ENCODE results near the gene BRD7. TPM values are rescaled to one million over a fixed set of nuclear protein-coding genes. Genes with fewer than 3 reads are reported as not detected.

Gene BRD7
- total RNA-seq, 4 donors from 2014 or later: 27.8 to 46.2 (median 36.8) TPM

DNA sequence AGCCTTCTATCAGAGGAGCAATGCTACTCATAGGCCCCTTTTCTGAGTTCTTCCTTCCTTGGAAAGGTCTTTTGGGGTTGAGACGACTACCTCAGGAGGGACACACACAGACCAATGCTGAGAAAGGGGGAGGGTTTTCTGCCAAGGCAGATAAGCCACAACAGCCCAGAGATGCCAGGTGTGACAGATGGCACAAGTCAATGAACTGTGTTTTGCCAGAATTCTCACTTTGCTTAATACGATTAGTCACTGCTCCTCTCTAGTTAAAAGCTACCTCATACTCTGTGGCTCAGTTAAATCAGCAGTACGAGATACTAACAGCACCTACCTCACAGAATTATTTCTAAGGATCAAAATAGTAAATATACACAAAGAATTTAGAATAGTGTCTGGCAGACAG, 8.0 kb downstream of the BRD7 start:
- DNase-seq: no peak
- H3K27ac ChIP-seq: no peak overlapping the region
- TF ChIP-seq, protein P1, sequence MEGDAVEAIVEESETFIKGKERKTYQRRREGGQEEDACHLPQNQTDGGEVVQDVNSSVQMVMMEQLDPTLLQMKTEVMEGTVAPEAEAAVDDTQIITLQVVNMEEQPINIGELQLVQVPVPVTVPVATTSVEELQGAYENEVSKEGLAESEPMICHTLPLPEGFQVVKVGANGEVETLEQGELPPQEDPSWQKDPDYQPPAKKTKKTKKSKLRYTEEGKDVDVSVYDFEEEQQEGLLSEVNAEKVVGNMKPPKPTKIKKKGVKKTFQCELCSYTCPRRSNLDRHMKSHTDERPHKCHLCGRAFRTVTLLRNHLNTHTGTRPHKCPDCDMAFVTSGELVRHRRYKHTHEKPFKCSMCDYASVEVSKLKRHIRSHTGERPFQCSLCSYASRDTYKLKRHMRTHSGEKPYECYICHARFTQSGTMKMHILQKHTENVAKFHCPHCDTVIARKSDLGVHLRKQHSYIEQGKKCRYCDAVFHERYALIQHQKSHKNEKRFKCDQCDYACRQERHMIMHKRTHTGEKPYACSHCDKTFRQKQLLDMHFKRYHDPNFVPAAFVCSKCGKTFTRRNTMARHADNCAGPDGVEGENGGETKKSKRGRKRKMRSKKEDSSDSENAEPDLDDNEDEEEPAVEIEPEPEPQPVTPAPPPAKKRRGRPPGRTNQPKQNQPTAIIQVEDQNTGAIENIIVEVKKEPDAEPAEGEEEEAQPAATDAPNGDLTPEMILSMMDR (IDR thresholded peaks at IDR 0.05): no peak
- TF ChIP-seq POLR2A (IDR thresholded peaks at IDR 0.05): no peak
- no peaks in the 10 kb centered on the region for H3K9me3 ChIP-seq
- no peaks in the 10 kb centered on the region for H3K27me3 ChIP-seq
- no peak overlapping the region for H3K4me3 ChIP-seq
- peaks cover 0 to 63% (median 0%) of the 10 kb centered on the region in 3 donors for H3K36me3 ChIP-seq
- H3K4me1 ChIP-seq: peaks cover 0 to 10% (median 0%) of the 10 kb centered on the region in 4 donors

DNA sequence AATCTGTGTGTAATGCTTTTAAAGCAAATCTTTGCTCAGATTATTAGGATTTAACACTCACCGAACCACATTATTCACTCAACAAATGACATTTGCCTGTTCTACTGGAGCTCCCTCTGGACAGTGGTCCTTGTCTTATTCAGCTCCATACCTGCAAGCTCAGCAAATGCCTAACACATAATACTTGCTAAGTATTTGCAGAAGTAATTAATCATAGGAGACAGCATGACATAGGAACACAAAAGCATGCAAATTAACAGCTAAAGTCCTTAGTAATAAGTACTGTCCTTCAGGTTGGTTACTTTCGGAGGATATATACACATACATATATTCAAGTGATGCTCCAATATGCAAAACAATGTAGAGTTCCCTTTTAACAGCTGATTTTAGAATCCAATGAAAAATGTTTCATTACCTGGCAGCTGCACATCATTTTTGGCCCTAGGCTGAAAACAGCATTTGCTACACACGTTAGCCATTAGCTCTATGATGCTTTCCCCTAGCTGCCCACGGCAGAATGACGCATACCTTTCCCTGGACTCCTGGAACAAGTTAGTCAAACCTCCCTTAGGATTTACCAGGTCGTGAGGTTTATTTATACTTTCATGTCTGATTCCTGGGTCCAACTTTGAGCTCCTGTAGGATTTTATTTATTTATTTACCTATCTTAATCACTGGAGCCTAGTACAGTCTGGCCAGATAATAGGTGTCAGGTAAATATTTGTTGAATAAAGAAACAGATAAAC, 8.6 kb downstream of the BRD7 start:
- DNase-seq: no peak
- Histone ChIP-seq H3K36me3 (peaks cover 0 to 63% (median 0%) of the 10 kb centered on the region in 3 donors), H3K9me3 (no peaks in the 10 kb centered on the region), H3K4me1 (peaks cover 0 to 9% (median 0%) of the 10 kb centered on the region in 4 donors), H3K4me3 (no peak overlapping the region), H3K27me3 (no peaks in the 10 kb centered on the region), H3K27ac (no peak overlapping the region)
- TF ChIP-seq POLR2A (IDR thresholded peaks at IDR 0.05): no peak
- TF ChIP-seq, protein P1 (IDR thresholded peaks at IDR 0.05): no peak

DNA sequence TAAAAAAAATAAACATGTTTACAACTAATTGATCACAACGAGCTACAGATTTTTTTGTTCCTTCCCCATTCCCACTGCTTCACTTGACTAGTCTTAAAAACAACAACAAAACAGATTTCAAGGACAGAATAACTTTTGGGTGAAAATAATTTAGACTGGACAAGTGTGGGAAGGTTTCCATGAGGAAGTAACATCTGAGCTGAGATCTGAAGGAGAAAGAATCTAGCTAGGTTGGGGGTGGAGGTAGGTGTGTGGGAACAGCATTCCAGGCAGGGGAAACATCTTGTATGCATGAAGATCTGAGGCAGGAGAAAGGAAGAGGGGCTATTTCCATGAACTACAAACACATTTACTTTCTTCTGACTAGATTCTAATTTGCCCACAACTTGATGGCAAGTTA, 9.2 kb downstream of the BRD7 start:
- H3K36me3 ChIP-seq: peaks cover 0 to 59% (median 0%) of the 10 kb centered on the region in 3 donors
- H3K4me3 ChIP-seq: no peak overlapping the region
- DNase-seq: no peak
- no peak for TF ChIP-seq POLR2A (IDR thresholded peaks at IDR 0.05)
- TF ChIP-seq, protein P1 (IDR thresholded peaks at IDR 0.05): no peak
- H3K9me3 ChIP-seq: no peaks in the 10 kb centered on the region
- H3K4me1 ChIP-seq: peaks cover 0 to 9% (median 0%) of the 10 kb centered on the region in 4 donors
- H3K27me3 ChIP-seq: no peaks in the 10 kb centered on the region
- H3K27ac ChIP-seq: no peak overlapping the region

DNA sequence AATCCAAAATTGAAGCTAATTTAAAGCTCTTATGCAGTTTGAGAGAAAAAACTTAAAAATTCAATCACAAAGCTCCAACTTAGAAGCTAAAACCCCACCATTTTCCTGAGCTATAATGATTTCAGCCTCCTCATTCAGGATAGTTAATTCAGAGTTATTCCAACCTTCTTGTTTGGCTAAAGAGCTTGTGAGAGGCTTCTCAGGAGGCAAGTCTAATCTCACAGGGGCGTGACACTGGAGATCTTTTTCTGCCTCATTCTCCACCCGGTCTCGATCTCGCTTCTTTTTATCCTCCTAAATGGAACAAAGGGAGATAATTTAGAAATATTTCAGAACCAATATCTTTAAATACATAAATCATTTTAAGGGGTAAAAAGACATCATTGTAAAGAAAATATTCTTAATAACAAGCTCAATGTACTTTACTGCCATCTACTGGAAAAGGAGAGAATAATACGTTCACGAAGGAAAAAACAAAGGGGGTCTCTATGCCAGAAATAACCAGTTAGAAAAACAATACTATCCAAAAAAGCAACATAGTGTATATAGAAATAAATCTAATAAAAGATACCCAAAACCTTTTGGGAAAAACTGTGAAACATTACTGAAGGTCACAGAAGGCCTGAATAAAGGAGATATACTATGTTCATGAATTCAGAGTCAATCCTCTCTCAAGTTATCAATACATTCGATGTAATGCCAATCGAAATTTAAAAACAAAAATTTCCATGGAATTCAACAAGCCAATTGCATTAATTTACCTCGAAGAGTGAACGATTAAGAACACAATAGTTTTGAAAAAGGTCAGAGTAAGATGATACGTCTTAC, 13.9 kb downstream of the BRD7 start:
- TF ChIP-seq, protein P1 (IDR thresholded peaks at IDR 0.05): peak; percentile 51 to 67 (median 59)
- TF ChIP-seq POLR2A (IDR thresholded peaks at IDR 0.05): no peak
- H3K36me3 ChIP-seq: peaks cover 0 to 62% (median 0%) of the 10 kb centered on the region in 3 donors

DNA sequence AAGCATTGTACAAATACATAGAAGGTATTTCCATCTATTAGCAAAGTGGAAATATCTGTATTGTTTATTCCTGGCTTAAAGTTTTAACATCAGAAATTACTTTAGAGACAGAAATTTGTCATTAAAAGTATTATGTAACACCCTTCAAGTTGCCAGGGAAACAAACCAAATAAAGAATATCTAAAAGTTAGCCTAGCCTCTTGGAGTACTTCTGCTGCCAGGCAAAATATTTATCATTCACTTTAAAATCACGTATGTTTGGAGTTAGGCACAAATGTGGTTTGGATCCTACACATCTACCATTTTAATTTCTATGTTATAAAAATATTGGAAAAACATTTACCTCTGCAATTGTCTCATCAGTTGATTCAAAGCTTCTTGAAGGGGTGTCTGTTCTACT, 14.7 kb downstream of the BRD7 start:
- TF ChIP-seq, protein P1 (IDR thresholded peaks at IDR 0.05): no peak
- TF ChIP-seq POLR2A (IDR thresholded peaks at IDR 0.05): no peak
- no peaks in the 10 kb centered on the region for H3K9me3 ChIP-seq
- H3K27me3 ChIP-seq: no peaks in the 10 kb centered on the region
- H3K27ac ChIP-seq: no peak overlapping the region
- H3K36me3 ChIP-seq: peaks cover 0 to 66% (median 0%) of the 10 kb centered on the region in 3 donors
- H3K4me3 ChIP-seq: no peak overlapping the region
- no peak for DNase-seq
- no peaks in the 10 kb centered on the region for H3K4me1 ChIP-seq

More for the DNA sequence above, 13.9 kb downstream of the BRD7 start:
- Histone ChIP-seq H3K4me3 (no peak overlapping the region), H3K27me3 (no peaks in the 10 kb centered on the region), H3K4me1 (no peaks in the 10 kb centered on the region), H3K9me3 (no peaks in the 10 kb centered on the region), H3K27ac (no peak overlapping the region)
- no peak for DNase-seq

All from Peyer's patch (tissue), 4 donors.